HL-60 (cell line): Measurements from ENCODE around the gene HIVEP1.

Source experiments
- POLR2AphosphoS5 ChIP-seq: IDR thresholded peaks from 2 replicates; pipeline ENCODE4 v1.6.1; 2012; ENCODE audit warnings: low read depth
- REST ChIP-seq: IDR thresholded peaks from 2 replicates; pipeline ENCODE4 v1.6.1; 2012; ENCODE audit warnings: low read depth; ENCODE audit not compliant: insufficient replicate concordance
- SPI1 ChIP-seq: IDR thresholded peaks from 2 replicates; pipeline ENCODE4 v1.6.1; 2012; ENCODE audit warnings: low read depth, mild to moderate bottlenecking, borderline replicate concordance
- TF ChIP-seq, protein P1 (sequence below): IDR thresholded peaks from one replicate; pipeline ENCODE4 v1.5.1; 2011; ENCODE audit warnings: low read length, control low read depth, inconsistent platforms; ENCODE audit not compliant: insufficient read depth

DNA sequence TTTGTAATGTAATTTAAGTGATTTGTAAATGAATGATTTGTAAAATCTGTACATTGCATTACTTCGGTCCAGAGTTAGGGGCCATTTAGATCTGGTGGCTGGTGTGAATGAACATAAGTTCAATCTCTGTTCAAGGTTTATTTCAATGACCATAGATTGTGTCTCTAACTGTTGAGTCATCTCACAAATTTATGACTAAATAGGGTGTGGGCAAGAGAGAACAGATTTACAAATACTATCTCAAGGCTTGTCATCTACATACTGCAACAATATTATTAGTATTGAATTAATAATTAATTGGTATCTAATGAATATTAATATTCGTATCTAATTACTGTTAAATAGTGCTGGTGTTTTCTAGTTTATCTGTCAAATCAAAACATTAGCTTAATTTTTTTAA, 162.8 kb downstream of the HIVEP1 start:
- TF ChIP-seq, protein P1, sequence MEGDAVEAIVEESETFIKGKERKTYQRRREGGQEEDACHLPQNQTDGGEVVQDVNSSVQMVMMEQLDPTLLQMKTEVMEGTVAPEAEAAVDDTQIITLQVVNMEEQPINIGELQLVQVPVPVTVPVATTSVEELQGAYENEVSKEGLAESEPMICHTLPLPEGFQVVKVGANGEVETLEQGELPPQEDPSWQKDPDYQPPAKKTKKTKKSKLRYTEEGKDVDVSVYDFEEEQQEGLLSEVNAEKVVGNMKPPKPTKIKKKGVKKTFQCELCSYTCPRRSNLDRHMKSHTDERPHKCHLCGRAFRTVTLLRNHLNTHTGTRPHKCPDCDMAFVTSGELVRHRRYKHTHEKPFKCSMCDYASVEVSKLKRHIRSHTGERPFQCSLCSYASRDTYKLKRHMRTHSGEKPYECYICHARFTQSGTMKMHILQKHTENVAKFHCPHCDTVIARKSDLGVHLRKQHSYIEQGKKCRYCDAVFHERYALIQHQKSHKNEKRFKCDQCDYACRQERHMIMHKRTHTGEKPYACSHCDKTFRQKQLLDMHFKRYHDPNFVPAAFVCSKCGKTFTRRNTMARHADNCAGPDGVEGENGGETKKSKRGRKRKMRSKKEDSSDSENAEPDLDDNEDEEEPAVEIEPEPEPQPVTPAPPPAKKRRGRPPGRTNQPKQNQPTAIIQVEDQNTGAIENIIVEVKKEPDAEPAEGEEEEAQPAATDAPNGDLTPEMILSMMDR = no peak
- TF ChIP-seq REST = no peak
- TF ChIP-seq POLR2AphosphoS5 = no peak
- no peak for TF ChIP-seq SPI1
